Vagina (tissue), 2 donors: ENCODE data around the gene PLEKHA5.

Experiments used
- CTCF ChIP-seq, 3 experiments: fragments of 450-650 bp in 2 of 3; fragments of 200-600 bp in 1 of 3; sonication (generic) in 1 of 3; IDR thresholded peaks; one replicate each; pipeline ENCODE4 v1.5.1; 2017 to 2019; ENCODE audit warnings: antibody characterized with exemption in 3 of 3, mild to moderate bottlenecking in 2 of 3, moderate library complexity in 2 of 3
- POLR2AphosphoS5 ChIP-seq, 2 donors: sonication (generic); formaldehyde crosslinking; IDR thresholded peaks; one replicate each; pipeline ENCODE4 v1.9.0; 2017; ENCODE audit warnings: antibody characterized with exemption in 2 of 2, mild to moderate bottlenecking in 2 of 2, low read depth in 1 of 2; ENCODE audit not compliant: insufficient read depth in 1 of 2

DNA sequence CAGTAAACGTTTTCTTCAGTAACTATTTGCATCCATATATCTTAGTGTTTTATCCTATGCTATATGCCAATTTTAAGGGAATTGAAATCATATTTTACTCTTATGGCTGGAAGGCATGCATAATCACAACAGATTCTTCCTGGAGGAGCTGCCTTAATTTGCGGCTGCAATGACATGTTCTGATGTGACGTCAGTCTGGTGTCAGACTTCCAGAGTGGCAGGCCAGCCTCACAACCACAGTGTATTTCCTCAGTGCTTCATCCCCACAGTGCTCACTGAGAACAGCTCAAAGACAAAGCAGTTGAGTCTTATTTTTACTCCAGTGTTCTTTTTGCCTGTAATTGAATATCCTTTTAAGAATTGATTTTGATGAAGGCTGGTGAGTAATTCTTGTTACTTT is 107.1 kb downstream of the PLEKHA5 start:
- TF ChIP-seq CTCF (IDR thresholded peaks at IDR 0.05) (no peak), POLR2AphosphoS5 (IDR thresholded peaks at IDR 0.05; ENCODE audit: insufficient read depth in 1 of 2, low read depth in 1 of 2) (no peak)
